ENCODE data around the gene STUB1.

Gene STUB1

GRCh38 chr16:643050-643368, 37.2 kb upstream of the STUB1 start:
- peak overlapping the region; percentile 71 for H3K4me3 ChIP-seq (ENCODE audit: low read depth, low read length)
- no peak for DNase-seq (ENCODE audit: low read depth)
- TF ChIP-seq POLR2A (IDR thresholded peaks at IDR 0.05; ENCODE audit: extremely low read depth, insufficient read length) (no peak), CTCF (IDR thresholded peaks at IDR 0.05; ENCODE audit: low read depth, low read length) (no peak), MYC (IDR thresholded peaks at IDR 0.05; ENCODE audit: low read depth, low read length) (no peak), MAX (IDR thresholded peaks at IDR 0.05; ENCODE audit: low read depth, low read length) (no peak)

- no peak for TF ChIP-seq CTCF (IDR thresholded peaks at IDR 0.05; ENCODE audit: low read depth, low read length)
- no peak for TF ChIP-seq MAX (IDR thresholded peaks at IDR 0.05; ENCODE audit: low read depth, low read length)
- no peak overlapping the region for H3K4me3 ChIP-seq (ENCODE audit: low read depth, low read length)
- no peak for DNase-seq (ENCODE audit: low read depth)
Measured at GRCh38 chr16:644556-644955, 35.7 kb upstream of the STUB1 start.

GRCh38 chr16:645852-646678, 34.1 kb upstream of the STUB1 start:
- no peak overlapping the region for H3K4me3 ChIP-seq (ENCODE audit: low read depth, low read length)
- DNase-seq (ENCODE audit: low read depth): no peak
- TF ChIP-seq MAX (IDR thresholded peaks at IDR 0.05; ENCODE audit: low read depth, low read length) (no peak), MYC (IDR thresholded peaks at IDR 0.05; ENCODE audit: low read depth, low read length) (no peak), POLR2A (IDR thresholded peaks at IDR 0.05; ENCODE audit: extremely low read depth, insufficient read length) (no peak), CTCF (IDR thresholded peaks at IDR 0.05; ENCODE audit: low read depth, low read length) (no peak)

- TF ChIP-seq CTCF (IDR thresholded peaks at IDR 0.05; ENCODE audit: low read depth, low read length): no peak
- TF ChIP-seq POLR2A (IDR thresholded peaks at IDR 0.05; ENCODE audit: extremely low read depth, insufficient read length): no peak
- DNase-seq (ENCODE audit: low read depth): no peak
- H3K4me3 ChIP-seq (ENCODE audit: low read depth, low read length): no peak overlapping the region
Measured at GRCh38 chr16:646679-647172, 33.5 kb upstream of the STUB1 start.

- no peak overlapping the region for H3K4me3 ChIP-seq (ENCODE audit: low read depth, low read length)
- DNase-seq (ENCODE audit: low read depth): no peak
- TF ChIP-seq MAX (IDR thresholded peaks at IDR 0.05; ENCODE audit: low read depth, low read length) (no peak), POLR2A (IDR thresholded peaks at IDR 0.05; ENCODE audit: extremely low read depth, insufficient read length) (no peak), MYC (IDR thresholded peaks at IDR 0.05; ENCODE audit: low read depth, low read length) (no peak), CTCF (IDR thresholded peaks at IDR 0.05; ENCODE audit: low read depth, low read length) (no peak)
Measured at GRCh38 chr16:647173-647902, 32.9 kb upstream of the STUB1 start.

All from NB4 (cell line).